DMS153 (cell line): ENCODE results near the gene FLNC.
A peak's percentile ranks its signal among the peaks of the same experiment; 100 is the strongest.

Experiments used
- DNase-seq: peaks from one replicate; lab custom pipeline; 2025; lab: John Stamatoyannopoulos, UW

The FLNC gene

GRCh38 chr7:128845475-128845874, 15.3 kb downstream of the FLNC start:
- no peak for DNase-seq

- DNase-seq = no peak
These were observed 15.8 kb downstream of the FLNC start for GRCh38 chr7:128845987-128846386.

DNA sequence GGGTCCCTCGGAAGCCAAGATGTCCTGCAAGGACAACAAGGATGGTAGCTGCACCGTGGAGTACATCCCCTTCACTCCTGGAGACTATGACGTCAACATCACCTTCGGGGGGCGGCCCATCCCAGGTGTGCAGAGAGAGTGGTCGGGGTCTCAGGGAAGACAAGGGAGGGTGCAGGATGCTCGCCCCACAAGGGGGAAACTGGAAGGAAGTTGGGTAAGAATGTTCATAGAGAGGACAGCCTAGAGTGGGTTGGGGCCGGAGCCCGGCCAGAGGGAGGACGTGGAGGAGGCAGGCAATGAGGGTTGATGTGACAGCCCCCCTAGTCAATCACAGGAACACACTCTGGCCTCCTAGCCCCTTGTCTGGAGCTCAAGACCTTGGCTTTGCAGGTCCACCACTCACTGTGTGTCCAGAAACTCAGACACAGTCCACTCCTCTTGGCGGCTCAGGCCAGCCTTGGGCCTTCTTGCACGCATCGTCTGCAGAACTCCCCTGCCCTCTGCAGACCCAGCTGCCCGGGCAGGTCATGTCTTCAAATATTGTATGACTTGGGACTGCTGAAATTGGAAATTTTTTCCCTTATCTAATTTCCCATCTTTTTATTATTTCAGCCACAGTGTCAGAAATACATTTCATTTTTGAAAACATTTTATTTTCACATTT, 16.7 kb downstream of the FLNC start:
- no peak for DNase-seq

- no peak for DNase-seq
These were observed 17.6 kb downstream of the FLNC start for GRCh38 chr7:128847721-128848211.

GRCh38 chr7:128848289-128849155, 18.3 kb downstream of the FLNC start:
- no peak for DNase-seq

DNA sequence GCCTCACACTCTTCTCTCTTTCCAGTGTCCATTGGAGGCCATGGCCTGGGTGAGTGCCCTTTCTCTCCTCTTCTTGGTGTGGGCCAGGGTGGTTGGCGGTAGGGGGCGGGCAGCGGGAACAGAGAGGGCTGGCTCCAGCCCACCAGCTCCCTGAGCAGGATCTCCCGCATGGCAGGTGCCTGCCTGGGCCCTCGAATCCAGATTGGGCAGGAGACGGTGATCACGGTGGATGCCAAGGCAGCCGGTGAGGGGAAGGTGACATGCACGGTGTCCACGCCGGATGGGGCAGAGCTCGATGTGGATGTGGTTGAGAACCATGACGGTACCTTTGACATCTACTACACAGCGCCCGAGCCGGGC, 18.9 kb downstream of the FLNC start:
- no peak for DNase-seq

GRCh38 chr7:128849804-128850490, 19.7 kb downstream of the FLNC start:
- DNase-seq = no peak

GRCh38 chr7:128852537-128853254, 22.5 kb downstream of the FLNC start:
- no peak for DNase-seq

GRCh38 chr7:128853799-128854198, 23.6 kb downstream of the FLNC start:
- no peak for DNase-seq

DNA sequence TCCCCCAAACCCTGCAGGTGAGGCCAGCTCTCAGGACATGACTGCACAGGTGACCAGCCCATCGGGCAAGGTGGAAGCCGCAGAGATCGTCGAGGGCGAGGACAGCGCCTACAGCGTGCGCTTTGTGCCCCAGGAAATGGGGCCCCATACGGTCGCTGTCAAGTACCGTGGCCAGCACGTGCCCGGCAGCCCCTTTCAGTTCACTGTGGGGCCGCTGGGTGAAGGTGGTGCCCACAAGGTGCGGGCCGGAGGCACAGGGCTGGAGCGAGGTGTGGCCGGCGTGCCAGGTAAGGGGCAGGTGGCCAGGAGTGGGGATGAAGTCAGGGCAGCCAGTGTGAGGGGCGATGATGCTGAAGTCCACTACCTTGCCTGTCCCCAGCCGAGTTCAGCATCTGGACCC, 24.2 kb downstream of the FLNC start:
- DNase-seq = no peak

DNA sequence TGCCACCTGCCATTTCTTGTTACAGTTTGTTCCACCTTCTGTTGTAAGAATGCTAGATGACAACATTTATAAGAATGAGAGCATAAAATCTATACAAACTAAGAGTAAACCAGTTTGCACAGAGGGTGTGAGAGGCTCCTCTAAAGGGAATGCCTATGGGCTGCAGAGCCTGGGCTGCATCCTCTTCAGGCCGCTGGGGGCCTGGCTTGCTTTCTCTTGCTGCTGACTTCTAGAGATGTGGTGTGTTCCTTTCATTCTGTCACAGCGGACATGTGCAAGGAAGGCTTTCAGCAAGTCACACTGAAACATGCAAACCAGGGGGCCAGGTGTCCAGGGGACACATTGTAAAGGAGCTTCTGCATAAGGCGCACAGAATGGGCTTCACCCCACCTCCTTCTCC, 25.4 kb downstream of the FLNC start:
- no peak for DNase-seq

DNA sequence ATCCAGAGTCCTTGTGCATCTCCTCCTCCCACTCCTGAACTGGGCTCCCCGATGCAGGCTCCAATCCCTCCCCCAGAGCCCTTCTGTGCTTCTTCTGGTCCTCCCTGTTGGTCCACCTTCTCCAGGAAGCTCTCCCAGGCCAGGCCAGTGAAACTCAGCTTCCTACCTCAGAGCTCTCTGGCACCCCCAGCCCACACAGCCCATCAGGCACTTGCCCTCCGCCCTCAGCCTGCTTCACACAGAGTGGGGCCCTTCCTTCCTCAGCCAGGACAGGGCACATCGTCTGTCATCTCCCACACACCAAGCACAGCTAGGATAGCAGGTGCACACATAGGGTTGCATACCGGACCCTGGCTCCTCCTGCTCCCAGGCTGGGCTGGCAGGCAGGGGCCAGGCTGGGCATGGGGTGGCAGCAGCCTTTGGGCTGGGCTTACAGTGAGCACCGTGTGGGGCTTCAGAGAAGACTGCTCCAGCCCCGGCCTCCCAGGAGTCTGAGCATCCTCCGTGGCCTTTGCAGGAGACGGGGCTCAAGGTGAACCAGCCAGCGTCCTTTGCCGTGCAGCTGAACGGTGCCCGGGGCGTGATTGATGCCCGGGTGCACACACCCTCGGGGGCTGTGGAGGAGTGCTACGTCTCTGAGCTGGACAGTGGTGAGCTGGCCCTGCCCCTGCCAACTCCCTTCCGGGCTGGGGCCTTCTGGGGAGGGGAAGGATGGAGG, 26.0 kb downstream of the FLNC start:
- DNase-seq = no peak

- DNase-seq = no peak
These were observed 28.4 kb downstream of the FLNC start for GRCh38 chr7:128858380-128859231.

- no peak for DNase-seq
These were observed 29.3 kb downstream of the FLNC start for GRCh38 chr7:128859232-128860157.

DNA sequence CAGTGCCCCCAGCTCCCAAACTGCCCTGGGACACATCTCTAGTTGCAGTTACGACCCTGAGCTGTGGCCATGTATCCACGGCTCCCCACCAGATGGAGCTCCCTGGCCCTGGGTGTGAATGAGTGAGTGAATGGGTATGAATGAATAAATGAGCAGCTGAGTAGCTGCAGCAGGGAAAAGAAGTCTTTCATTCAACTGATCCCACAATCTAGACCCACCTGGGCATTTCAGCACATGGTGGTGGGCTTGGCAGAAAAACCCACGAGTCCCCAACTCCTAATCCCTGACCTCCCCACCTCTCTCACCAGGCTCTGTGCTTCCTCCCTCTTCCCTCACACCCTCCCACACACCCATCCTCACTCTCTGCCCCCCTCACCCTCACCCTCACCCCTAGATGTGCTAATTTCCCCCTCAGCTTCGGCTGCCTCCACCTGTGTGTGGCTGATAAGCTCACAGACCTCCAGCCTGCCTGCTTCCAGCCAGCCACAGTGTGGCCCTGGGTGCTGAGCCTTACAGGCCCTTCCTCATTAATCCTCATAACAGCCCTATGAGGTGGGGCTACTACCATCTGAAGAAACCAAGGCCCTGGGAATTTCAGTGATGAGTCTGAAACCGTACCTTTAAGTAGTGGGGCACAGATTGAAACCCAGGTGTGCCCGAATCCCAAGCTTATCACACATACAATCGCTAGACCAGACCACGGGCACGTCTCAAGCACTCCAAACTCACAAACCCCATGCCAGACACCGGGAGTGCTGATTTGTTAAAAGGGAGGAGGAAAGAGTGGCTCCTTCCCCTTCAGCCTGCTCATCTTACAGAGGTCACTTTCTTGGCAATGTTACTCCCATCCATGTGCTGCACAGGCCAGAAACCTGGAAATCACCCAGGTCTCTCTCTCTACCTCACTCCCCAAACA, 30.2 kb downstream of the FLNC start:
- DNase-seq = no peak

DNA sequence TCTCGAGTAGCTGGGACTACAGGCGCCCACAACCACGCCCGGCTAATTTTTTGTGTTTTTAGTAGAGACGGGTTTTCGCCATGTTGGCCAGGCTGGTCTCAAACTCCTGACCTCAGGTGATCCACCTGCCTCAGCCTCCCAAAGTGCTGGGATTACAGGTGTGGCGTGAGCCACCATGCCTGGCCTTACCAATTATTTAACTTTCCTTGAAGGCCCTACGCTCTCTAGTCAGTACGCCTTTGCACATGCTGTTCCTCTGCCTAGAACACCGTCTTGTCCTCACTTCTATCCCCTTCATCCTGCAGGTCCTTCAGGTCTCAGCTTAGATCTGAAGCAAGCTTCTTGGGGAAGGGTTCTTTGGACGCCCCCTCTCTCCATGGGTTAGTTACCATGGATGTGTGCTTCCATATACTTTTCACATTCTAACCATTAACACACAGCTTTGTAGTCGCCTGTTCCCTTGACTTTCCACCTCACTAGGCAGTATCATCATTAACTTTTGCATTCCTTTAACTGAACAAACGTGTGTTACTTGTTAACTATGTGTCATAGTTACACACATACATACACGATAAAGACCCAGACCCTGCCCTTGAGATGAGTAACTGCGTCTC, 31.9 kb downstream of the FLNC start:
- DNase-seq = no peak

- DNase-seq = peak; percentile 97
These were observed 32.6 kb downstream of the FLNC start, which contains the start of gene ATP6V1F for GRCh38 chr7:128862571-128863432. ATP6V1F (plus strand) TSS chr7:128862856; CDS start chr7:128862905, 49 bp downstream.
